GM21526 (cell line): Measurements from ENCODE around the gene PCGF1.
A peak's percentile ranks its signal among the peaks of the same experiment; 100 is the strongest.
"Not testable (repeated sequence)": the region's sequence is repeated elsewhere in the genome, so short reads cannot be mapped to it uniquely, and the experiment has no call there.

Experiments
- ATAC-seq: cut with Tn5 transposase; IDR thresholded peaks from one replicate; pipeline ENCODE4 v1.9.1; 2021; ENCODE audit warnings: moderate library complexity; ENCODE audit not compliant: unreplicated experiment, low FRiP score

PCGF1 gene

GRCh38 chr2:74501335-74502071 is 6.0 kb downstream of the PCGF1 start:
- no peak for ATAC-seq

- no peak for ATAC-seq
Observed at GRCh38 chr2:74500578-74500946, 6.9 kb downstream of the PCGF1 start.

GRCh38 chr2:74499940-74500577 is 7.4 kb downstream of the PCGF1 start:
- no peak for ATAC-seq

- ATAC-seq, result no peak
Observed at GRCh38 chr2:74499267-74499939, 8.1 kb downstream of the PCGF1 start, which contains the start of gene LBX2. Gene LBX2, minus strand, starts transcription at chr2:74499603. Its CDS starts 66 bp downstream, at chr2:74499537.

DNA sequence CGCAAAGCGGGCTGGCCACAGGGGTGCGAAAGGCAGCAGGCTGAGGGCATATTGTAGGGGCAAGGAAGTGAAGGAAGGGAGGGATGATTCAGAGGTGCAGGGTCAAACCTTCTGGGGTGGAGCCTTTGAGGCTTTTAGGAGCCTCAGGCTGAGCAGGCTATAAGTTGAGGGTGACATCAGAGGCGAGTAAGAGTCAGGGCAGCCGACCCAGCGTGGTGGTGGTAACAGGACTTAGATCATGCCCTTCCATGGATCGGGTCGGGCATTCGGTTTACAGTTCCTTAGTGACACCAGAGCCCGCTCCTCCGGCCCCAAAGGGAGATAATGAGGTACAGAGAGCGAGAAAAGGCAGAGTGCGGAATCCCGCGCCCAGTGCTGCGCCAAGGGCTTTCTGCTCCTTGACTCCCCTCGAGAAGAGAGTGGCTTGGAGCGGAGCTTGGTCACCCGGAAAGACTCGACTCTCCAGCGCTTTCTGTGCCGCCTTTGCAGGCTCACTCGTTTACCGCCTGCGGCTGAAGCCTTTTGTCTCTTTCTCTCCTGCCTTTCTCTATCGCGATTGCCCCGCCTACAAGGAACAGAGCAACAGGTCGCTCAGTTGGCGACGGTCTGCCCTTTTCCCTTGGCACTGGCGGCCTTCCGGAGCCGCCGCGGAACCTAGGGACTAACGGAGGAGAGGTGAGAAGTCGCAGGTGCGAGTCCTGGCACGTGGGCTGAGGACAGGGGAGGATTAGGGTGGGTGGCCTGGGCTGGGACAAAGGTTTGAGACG is 8.8 kb downstream of the PCGF1 start:
- ATAC-seq, result no peak

- no peak for ATAC-seq
Observed at GRCh38 chr2:74497777-74498499, 9.6 kb downstream of the PCGF1 start.

DNA sequence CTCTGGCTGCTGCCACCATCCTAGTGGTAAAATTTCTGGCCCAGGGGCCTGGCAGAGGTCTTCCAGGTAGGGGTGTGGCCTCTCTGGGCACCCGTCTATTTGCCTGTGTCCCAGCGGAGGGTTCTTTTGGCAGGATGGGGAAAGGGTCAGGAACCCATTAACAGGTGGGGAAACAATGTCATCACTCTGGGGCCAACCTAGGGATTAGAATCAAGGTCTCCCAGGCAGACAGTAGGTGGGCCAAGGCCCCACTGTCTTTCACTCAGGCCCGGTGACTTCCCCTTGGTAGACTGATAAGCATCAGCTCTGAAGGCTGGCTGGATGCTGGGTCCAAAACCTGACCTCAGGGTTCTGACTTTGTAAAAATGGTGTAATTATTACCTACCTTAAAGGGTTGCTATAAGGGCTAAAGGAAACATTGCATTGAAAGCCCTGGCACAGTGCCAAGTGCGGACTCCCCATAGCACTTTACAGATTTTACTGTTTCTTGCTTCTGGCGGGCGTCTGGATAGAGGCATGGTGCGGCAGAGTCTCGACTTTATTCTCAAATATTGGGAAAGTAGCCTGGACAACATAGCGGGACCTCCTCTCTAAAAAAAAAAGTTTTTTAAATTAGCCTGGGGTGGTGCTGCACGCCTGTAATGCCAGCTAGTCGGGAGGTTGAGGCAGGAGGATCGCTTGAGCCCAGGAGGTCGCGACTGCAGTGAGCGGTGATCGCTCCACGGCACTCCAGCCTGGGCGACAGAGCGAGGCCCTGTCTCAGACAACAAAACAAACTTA is 10.3 kb downstream of the PCGF1 start:
- ATAC-seq, result no peak

GRCh38 chr2:74495440-74495839 is 12.1 kb downstream of the PCGF1 start:
- no peak for ATAC-seq

GRCh38 chr2:74493546-74493945 is 13.9 kb downstream of the PCGF1 start:
- no peak for ATAC-seq

GRCh38 chr2:74491648-74492544 is 15.6 kb downstream of the PCGF1 start:
- ATAC-seq, result no peak

GRCh38 chr2:74489906-74490305 is 17.6 kb downstream of the PCGF1 start:
- ATAC-seq, result no peak

DNA sequence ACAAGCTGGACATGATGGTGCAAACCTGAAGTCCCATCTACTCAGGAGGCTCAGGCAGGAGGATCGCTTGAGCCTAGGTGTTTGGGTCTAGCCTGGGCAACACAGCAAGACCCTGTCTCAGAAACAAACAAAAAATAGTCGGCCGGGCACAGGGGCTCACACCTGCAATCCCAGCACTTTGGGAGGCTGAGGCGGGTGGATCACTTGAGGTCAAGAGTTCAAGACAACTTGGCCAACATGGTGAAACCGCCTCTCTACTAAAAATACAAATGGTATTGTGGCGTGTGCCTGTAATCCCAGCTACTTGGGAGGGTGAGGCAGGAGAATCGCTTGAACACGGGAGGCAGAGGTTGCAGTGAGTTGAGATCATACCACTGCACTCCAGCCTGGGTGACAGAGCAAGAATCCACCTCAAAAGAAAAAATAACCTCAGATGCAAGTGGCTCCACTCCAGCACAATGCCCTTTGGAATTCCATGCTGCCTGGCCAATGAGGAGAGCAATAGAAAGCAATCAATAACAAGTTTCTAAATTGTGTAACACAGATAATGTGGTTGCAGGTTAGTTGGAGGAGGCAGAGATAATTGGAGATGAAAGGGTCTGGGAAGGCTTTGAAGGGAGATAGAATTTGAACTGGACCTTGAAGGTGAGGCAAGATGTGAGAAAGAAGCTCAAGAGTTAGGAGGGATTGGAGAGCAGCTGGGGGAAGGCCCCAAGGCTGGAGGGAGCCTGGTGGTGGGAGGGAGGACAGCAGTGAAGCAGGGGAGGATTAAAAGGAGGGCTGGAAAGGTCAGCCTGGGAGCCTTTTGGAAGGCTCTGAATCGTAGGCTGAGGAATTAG is 18.6 kb downstream of the PCGF1 start:
- no peak for ATAC-seq

DNA sequence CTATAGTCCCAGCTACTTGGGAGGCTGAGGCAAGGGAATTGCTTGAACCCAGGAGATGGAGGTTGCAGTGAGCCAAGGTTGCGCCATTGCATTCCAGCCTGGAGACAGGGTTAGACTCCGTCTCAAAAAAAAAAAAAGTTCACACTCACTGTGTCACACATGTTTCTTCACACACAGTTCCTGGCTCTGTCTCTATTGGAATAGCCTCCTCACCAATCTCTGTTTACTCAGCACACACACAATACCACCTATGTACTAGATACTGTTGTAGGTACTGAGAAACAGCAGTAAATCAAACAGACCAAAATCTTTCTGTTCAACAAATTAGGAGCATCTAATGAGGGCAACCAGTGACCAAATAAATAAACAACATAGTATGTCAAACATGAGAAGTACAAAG is 21.4 kb downstream of the PCGF1 start:
- no peak for ATAC-seq

DNA sequence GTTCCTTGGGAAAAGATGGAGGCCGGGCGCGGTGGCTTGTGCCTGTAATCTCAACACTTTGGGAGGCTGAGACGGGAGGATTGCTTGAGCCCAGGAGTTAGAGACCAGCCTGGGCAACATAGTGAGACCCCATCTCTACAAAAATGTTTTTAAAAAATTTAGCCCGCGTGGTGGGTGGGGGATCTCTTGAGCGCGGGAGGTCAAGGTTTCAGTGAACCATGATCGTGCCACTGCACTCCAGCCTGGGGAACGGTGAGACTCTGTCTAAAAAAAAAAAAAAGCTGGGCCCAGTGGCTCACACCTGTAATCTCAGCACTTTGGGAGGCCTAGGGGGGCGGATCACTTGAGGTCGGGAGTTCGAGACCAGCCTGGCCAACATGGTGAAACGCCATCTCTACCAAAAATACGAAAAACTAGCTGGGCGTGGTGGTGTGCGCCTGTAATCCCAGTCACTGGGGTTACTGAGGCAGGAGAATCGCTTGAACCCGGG is 23.8 kb downstream of the PCGF1 start:
- not testable (repeated sequence) for ATAC-seq

DNA sequence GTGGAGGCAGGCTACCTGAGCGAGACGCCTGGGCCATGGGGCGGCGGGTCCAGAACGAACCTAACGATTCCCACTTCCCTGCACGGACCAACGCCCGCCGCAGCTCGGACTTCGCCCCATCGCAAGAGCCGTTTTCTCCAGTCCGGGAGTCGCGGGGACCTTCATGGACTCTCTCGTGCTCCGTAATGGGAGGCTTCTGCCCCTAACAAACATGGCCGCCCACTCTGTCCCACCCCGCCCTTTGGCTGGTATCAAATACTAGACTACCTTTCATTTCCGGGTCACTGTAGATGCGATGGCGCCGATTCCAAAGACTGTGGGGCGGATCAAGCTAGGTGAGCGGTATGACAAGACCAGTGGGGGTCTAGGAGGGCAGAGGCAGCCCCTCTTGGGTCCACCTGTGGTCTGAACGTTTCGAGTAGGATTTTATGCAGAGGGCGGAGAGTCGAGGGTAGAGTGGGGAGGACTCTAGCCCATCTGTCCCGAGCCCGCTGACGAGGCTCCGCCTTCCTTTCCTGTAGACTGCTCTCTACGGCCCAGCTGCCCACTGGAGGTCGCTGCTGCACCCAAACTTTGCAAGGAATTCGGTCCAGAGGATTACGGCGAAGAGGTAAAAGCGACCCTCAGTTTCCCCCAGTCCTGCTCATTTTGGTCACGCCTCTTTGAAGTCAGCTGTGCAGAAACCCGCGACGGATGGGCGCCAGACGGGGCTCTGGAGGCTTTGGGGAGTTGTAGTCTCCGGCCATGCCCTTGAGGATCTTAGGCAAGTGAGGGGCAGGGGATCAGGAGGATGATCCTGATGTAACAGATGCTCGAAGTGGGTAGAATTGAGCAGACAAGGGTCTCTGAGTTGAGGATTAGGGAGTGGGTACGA is 24.5 kb downstream of the PCGF1 start, which contains the start of the genes CCDC142 and TTC31:
TSS of gene CCDC142 (minus strand) at position 198 of the 874 bp plus-strand sequence. CDS start at position 37, 161 bp downstream.
TSS of gene TTC31 (plus strand) at position 281 of the 874 bp plus-strand sequence. CDS start at position 296, 15 bp downstream.
- ATAC-seq, result peak; percentile 84
